IMR-90 (cell line): ENCODE data around the gene ZNF283.

ENCODE experiments used
- BHLHE40 ChIP-seq: fragments of 150-350 bp; IDR thresholded peaks from 2 replicates; pipeline ENCODE4 v1.6.1; 2016; ENCODE audit warnings: mild to moderate bottlenecking, low read depth, low read length
- CTCF ChIP-seq: conservative IDR thresholded peaks from 2 replicates; pipeline ENCODE4 v1.5.1; 2012; ENCODE audit warnings: mild to moderate bottlenecking, low read depth, low read length, improper control_type of control experiment
- ELK1 ChIP-seq: fragments of 150-350 bp; IDR thresholded peaks from 2 replicates; pipeline ENCODE4 v1.6.1; 2016; ENCODE audit warnings: low read depth, mild to moderate bottlenecking, low read length, moderate library complexity, borderline replicate concordance
- FOS ChIP-seq: fragments of 150-350 bp; IDR thresholded peaks from 2 replicates; pipeline ENCODE4 v1.6.1; 2016; ENCODE audit warnings: low read depth, low read length
- MAFK ChIP-seq: IDR thresholded peaks from 2 replicates; pipeline ENCODE4 v1.6.1; 2012; ENCODE audit warnings: low read depth, low read length, improper control_type of control experiment
- MAZ ChIP-seq: IDR thresholded peaks from 2 replicates; pipeline ENCODE4 v1.6.1; 2012; ENCODE audit warnings: low read depth, mild to moderate bottlenecking, low read length, improper control_type of control experiment, moderate library complexity, borderline replicate concordance
- MXI1 ChIP-seq: IDR thresholded peaks from 2 replicates; pipeline ENCODE4 v1.6.1; 2012; ENCODE audit warnings: low read depth, mild to moderate bottlenecking, low read length, moderate library complexity, borderline replicate concordance
- POLR2A ChIP-seq: IDR thresholded peaks from 2 replicates; pipeline ENCODE4 v1.6.1; 2012; ENCODE audit warnings: mild to moderate bottlenecking, low read depth, low read length
- RAD21 ChIP-seq: IDR thresholded peaks from 2 replicates; pipeline ENCODE4 v1.6.1; 2012; ENCODE audit warnings: low read length, improper control_type of control experiment
- RCOR1 ChIP-seq: IDR thresholded peaks from 2 replicates; pipeline ENCODE4 v1.6.1; 2012; ENCODE audit warnings: mild to moderate bottlenecking, low read length, improper control_type of control experiment; ENCODE audit not compliant: insufficient replicate concordance
- USF2 ChIP-seq: fragments of 150-350 bp; IDR thresholded peaks from 2 replicates; pipeline ENCODE4 v1.6.1; 2017; ENCODE audit warnings: mild to moderate bottlenecking, antibody characterized with exemption, low read length, low read depth

GRCh38 chr19:43847884-43848283 is 20.8 kb downstream of the ZNF283 start:
- TF ChIP-seq POLR2A (no peak), BHLHE40 (no peak), CTCF (no peak), RCOR1 (no peak), ELK1 (no peak), MAZ (no peak), RAD21 (no peak), FOS (no peak), USF2 (no peak), MXI1 (no peak), MAFK (no peak)
